HepG2 (cell line): ENCODE measurements around the gene NDEL1. TPM values are rescaled to one million over a fixed set of nuclear protein-coding genes. Genes with fewer than 3 reads are reported as not detected.

Source experiments
- ATAC-seq: fragments of 200-7000 bp; cut with Tn5 transposase; 3 replicates; pipeline ENCODE4 v1.9.1; 2020; ENCODE audit warnings: mild to moderate bottlenecking, moderate library complexity
- BruUV-seq: library from RNA; stranded (reverse); fragments of 400-500 nt; replicated peaks from 2 replicates; lab custom pipeline; 2021; lab: Mats Ljungman, UMichigan
- CTCF ChIA-PET: fragments of 300-600 bp; formaldehyde crosslinking; extraction: SDS; loops from one replicate; lab custom pipeline; 2021; ENCODE audit warnings: low total read pairs, inconsistent platforms, low intra/inter-chr PET ratio; lab: Yijun Ruan, JAX
- POLR2A ChIA-PET: fragments of 350-600 bp; sonication (Branson Sonifier 250); formaldehyde crosslinking; loops from one replicate; lab custom pipeline; 2020; ENCODE audit warnings: antibody characterized with exemption, inconsistent platforms; lab: Yijun Ruan, JAX
- DNase-seq: peaks from one replicate; pipeline ENCODE4 v3.0.0-alpha.2; 2015; ENCODE audit warnings: low spot score
- FAIRE-seq: peaks from 3 replicates; lab custom pipeline; 2011; peaks lifted over from hg19 to GRCh38; lab: Jason Lieb, UNC
- H2AFZ ChIP-seq: one replicate; pipeline ENCODE4 v1.6.1; 2011; ENCODE audit warnings: low read length, inconsistent platforms
- H3K27ac ChIP-seq: fragments of 300-600 bp; 3 replicates; pipeline ENCODE4 v1.8.0; 2011; ENCODE audit warnings: mixed run types, mild to moderate bottlenecking, mixed read lengths, low read length, inconsistent platforms; ENCODE audit not compliant: insufficient read depth; ENCODE audit errors: extremely low read length
- H3K27me3 ChIP-seq, 2 experiments: fragments of 200-600 bp in 1 of 2; 2 replicates in 1 of 2; 3 replicates in 1 of 2; pipeline versions ENCODE4 v1.6.0 to v1.8.0; 2011; ENCODE audit warnings: low read length in 2 of 2, mild to moderate bottlenecking in 2 of 2, moderate library complexity in 2 of 2, inconsistent platforms in 1 of 2; ENCODE audit not compliant: insufficient read depth in 2 of 2, control insufficient read depth in 1 of 2
- H3K36me3 ChIP-seq, 2 experiments: fragments of 200-600 bp in 1 of 2; replicated peaks in 1 of 2; 2 replicates in 1 of 2; 3 replicates in 1 of 2; pipeline versions ENCODE4 v1.5.1 to v1.8.0; 2011; ENCODE audit warnings: low read length in 2 of 2, inconsistent platforms in 1 of 2; ENCODE audit not compliant: insufficient read depth in 2 of 2, control insufficient read depth in 1 of 2
- H3K4me1 ChIP-seq: 2 replicates; pipeline ENCODE4 v1.5.1; 2012; ENCODE audit warnings: low read length, inconsistent platforms; ENCODE audit not compliant: insufficient read depth
- H3K4me2 ChIP-seq: 2 replicates; pipeline ENCODE4 v1.6.0; 2011; ENCODE audit warnings: low read depth, low read length, inconsistent platforms
- H3K4me3 ChIP-seq, 3 experiments: fragments of 200-600 bp in 1 of 3; sonication (generic), shearing (Covaris generic) in 1 of 3; replicated peaks in 1 of 3; 2 replicates each; pipeline ENCODE4 v1.5.1; 2011 to 2016; ENCODE audit warnings: low read length in 3 of 3, inconsistent platforms in 2 of 3, low read depth in 2 of 3, mild to moderate bottlenecking in 2 of 3, control low read depth in 1 of 3, mixed read lengths in 1 of 3; ENCODE audit not compliant: insufficient read depth in 1 of 3
- H3K79me2 ChIP-seq: one replicate; pipeline ENCODE4 v1.6.1; 2011; ENCODE audit warnings: low read length, inconsistent platforms; ENCODE audit not compliant: insufficient read depth
- H3K9ac ChIP-seq: 2 replicates; pipeline ENCODE4 v1.6.0; 2011; ENCODE audit warnings: mild to moderate bottlenecking, low read depth, low read length, inconsistent platforms; ENCODE audit not compliant: insufficient read depth
- H3K9me3 ChIP-seq: 2 replicates; pipeline ENCODE4 v1.5.1; 2012; ENCODE audit warnings: mild to moderate bottlenecking, low read length
- H4K20me1 ChIP-seq: 2 replicates; pipeline ENCODE4 v1.6.0; 2011; ENCODE audit warnings: inconsistent platforms, mild to moderate bottlenecking, low read length, moderate library complexity; ENCODE audit not compliant: insufficient read depth
- AGO2 ChIP-seq: fragments of 200-400 bp; formaldehyde crosslinking; optimal IDR thresholded peaks from 2 replicates; pipeline ENCODE3; 2017; ENCODE audit warnings: mild to moderate bottlenecking, low read depth, low read length, moderate library complexity
- POLR2A ChIP-seq, 2 experiments: IDR thresholded peaks; 2 replicates each; pipeline ENCODE4 v1.6.1; 2011; ENCODE audit warnings: low read depth in 2 of 2, low read length in 2 of 2, mild to moderate bottlenecking in 1 of 2, moderate library complexity in 1 of 2; ENCODE audit not compliant: insufficient read depth in 1 of 2
- RARG ChIP-seq: sonication (generic); formaldehyde crosslinking; IDR thresholded peaks from 2 replicates; pipeline ENCODE4 v1.4.0; 2020; ENCODE audit warnings: low read depth, mild to moderate bottlenecking, missing genetic modification reagents
- RBM22 ChIP-seq: fragments of 200-400 bp; formaldehyde crosslinking; optimal IDR thresholded peaks from 2 replicates; pipeline ENCODE3; 2017; ENCODE audit warnings: mild to moderate bottlenecking, low read length, moderate library complexity
- ZNF253 ChIP-seq: sonication (generic); formaldehyde crosslinking; IDR thresholded peaks from 2 replicates; pipeline ENCODE4 v1.8.0; 2022; ENCODE audit warnings: mild to moderate bottlenecking, missing genetic modification reagents, borderline replicate concordance
- ZNF282 ChIP-seq: fragments of 450-650 bp; IDR thresholded peaks from 2 replicates; pipeline ENCODE4 v1.6.1; 2018; ENCODE audit not compliant: partially characterized antibody
- ZNF816 ChIP-seq: sonication (generic); formaldehyde crosslinking; IDR thresholded peaks from 2 replicates; pipeline ENCODE4 v1.8.0; 2022; ENCODE audit warnings: missing genetic modification reagents, mild to moderate bottlenecking, borderline replicate concordance
- WGBS: methylation state at CpG from one replicate; pipeline ENCODE4 v1.1.6; 2017; ENCODE audit warnings: low lambda C conversion rate; 5-methylcytosine and 5-hydroxymethylcytosine counted together
- in situ Hi-C: cut with HindIII; loops from 2 replicates; pipeline ENCODE4 v1.10.0; 2017; ENCODE audit warnings: low pct_unique_long_range_greater_than_20kb; ENCODE audit not compliant: extremely low pct_ligation_motif_present
- intact Hi-C: fragments of 100-400 bp; cut with micrococcal nuclease; formaldehyde crosslinking; loops from one replicate; pipeline ENCODE4 v1.10.0; 2022; ENCODE audit not compliant: unreplicated experiment
- polyA plus RNA-seq, 8 experiments: library from polyadenylated mRNA; depleted of rRNA in 3 of 8; stranded (reverse) in 7 of 8; unstranded in 1 of 8; fragments of >200 nt; fragmentation: Illumina TruSeq in 4 of 8; extraction: Trizol in 4 of 8; gene quantifications; 2 replicates each; pipeline versions ENCODE4 v1.2.1 to v1.2.3, GENCODE V29; 2011 to 2016; ENCODE audit warnings: low read depth in 4 of 8, missing spikeins in 1 of 8, mixed read lengths in 1 of 8; ENCODE audit not compliant: insufficient read depth in 1 of 8
- total RNA-seq, 5 experiments: library from RNA; depleted of rRNA; stranded (reverse); fragments of >200 nt; fragmentation: Illumina TruSeq; extraction: Trizol; gene quantifications; 2 replicates each; pipeline ENCODE4 v1.2.3, GENCODE V29; 2016; ENCODE audit warnings: low read depth in 1 of 5

NDEL1 gene
- total and polyA plus RNA-seq, 2 of the 13 experiments (the other 11 are each of a cell fraction or from before 2014, with no cell fraction given): 59.8 to 153 TPM

DNA sequence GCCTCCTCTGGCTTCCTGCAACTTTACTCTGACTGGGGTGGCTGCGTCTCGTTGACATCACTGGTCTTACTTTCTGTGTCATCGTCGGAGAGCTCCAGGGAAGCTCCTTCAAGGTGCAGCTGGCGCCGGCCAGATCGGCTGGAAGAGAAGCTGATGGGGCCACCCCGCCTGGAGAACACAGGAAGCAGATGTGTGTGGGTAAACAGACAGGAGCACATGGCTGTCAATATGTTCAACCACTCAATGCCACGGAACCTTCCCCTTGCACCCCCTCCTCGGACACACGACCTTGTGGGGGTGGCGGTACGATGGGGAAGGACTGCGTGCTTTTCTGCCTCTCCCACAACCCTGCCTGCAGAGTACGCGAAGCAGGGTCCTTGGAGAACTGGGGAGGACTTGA is 40.1 kb downstream of the NDEL1 start:
- 97% methylated on average over 11 of the region's 16 CpGs for WGBS

DNA sequence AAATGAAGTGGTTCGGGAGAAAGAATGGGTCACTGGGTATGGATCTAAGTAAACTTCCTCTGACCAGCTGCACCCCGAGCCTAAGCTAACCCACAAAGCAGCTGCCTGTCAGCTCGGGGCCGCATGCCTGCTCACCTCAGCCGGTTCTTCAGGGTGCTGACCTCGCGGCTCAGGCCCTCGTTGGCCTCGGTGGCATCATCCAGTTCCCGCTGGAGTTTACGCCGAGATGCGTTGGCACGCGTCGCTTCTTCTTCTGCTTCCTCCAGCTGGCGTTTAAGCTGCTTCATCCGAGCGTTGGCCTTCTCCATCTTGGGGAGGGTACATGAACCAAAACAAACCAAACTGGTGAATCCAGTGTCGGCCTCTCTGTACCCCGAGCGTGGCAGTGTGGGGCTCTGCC is 41.1 kb downstream of the NDEL1 start:
- Histone ChIP-seq H3K79me2 (no peaks in the 10 kb centered on the region), H3K27me3 (no peaks in the 10 kb centered on the region), H4K20me1 (peaks cover 3% of the 10 kb centered on the region; the same call in 1 of the 2 replicates), H3K36me3 (peaks cover 33 to 97% of the 10 kb centered on the region in 2 experiments), H3K9ac (no peak overlapping the region), H3K4me1 (peaks cover 22% of the 10 kb centered on the region), H3K9me3 (no peaks in the 10 kb centered on the region), H3K4me3 (no peak overlapping the region), H3K27ac (no peak overlapping the region), H3K4me2 (no peak overlapping the region), H2AFZ (no peak overlapping the region)
- ATAC-seq (no peak), DNase-seq (no peak), FAIRE-seq (no peak)
- ChIA-PET CTCF (no interaction called here), POLR2A (no interaction called here)
- BruUV-seq: no TSS peak
- TF ChIP-seq ZNF253 (no peak), RBM22 (peak; percentile 76), POLR2A (IDR thresholded peaks at IDR 0.05; ENCODE audit: insufficient read depth in 1 of 2, low read depth in 2 of 2, low read length in 2 of 2) (peak in 1 of 2 experiments; percentile 12; a peak in 1 of 4 replicates), RARG (no peak), ZNF282 (no peak), AGO2 (peak; percentile 80)
- intact Hi-C loops (no loop called here), in situ Hi-C loops (no loop called here)
- WGBS: 93% methylated on average over 18 of the region's 22 CpGs

More for the DNA sequence above, 40.1 kb downstream of the NDEL1 start:
- TF ChIP-seq ZNF816 (CRISPR knock-in tag): no peak
- peak; percentile 24 for TF ChIP-seq AGO2
- CTCF ChIA-PET: no interaction called here
- FAIRE-seq (no peak), ATAC-seq (no peak), DNase-seq (no peak)
- in situ Hi-C loops (no loop called here), intact Hi-C loops (no loop called here)
- H3K9ac ChIP-seq: no peak overlapping the region
- H3K9me3 ChIP-seq: no peaks in the 10 kb centered on the region
- no peak overlapping the region for H2AFZ ChIP-seq
- peaks cover 30 to 96% of the 10 kb centered on the region in 2 experiments for H3K36me3 ChIP-seq
- H3K4me2 ChIP-seq: no peak overlapping the region
- peaks cover 22% of the 10 kb centered on the region for H3K4me1 ChIP-seq
- H3K27me3 ChIP-seq: no peaks in the 10 kb centered on the region
- H4K20me1 ChIP-seq: peaks cover 3% of the 10 kb centered on the region; the same call in 1 of the 2 replicates
- H3K27ac ChIP-seq: no peak overlapping the region
- H3K79me2 ChIP-seq: no peaks in the 10 kb centered on the region
- POLR2A ChIA-PET: no interaction called here
- BruUV-seq: no TSS peak
- no peak overlapping the region for H3K4me3 ChIP-seq
